ENCODE measurements around the gene SGMS1. TPM values are rescaled to one million over a fixed set of nuclear protein-coding genes. Genes with fewer than 3 reads are reported as not detected.

Gene SGMS1
- total and polyA plus RNA-seq, 2 experiments from 2014 or later, result 15.0 to 34.7 TPM

GRCh38 chr10:50312464-50313437 is 311.0 kb downstream of the SGMS1 start:
- peaks cover 7% of the 10 kb centered on the region; the same call in 1 of the 3 replicates for H3K4me1 Mint-ChIP-seq
- no peak overlapping the region for H3K4me3 Mint-ChIP-seq
- H3K36me3 Mint-ChIP-seq (ENCODE audit: low read depth), result peaks cover 13% of the 10 kb centered on the region; the same call in 2 of the 3 replicates
- Histone ChIP-seq H3K36me3 (ENCODE audit: insufficient read depth) (peaks cover 3% of the 10 kb centered on the region; the same call in 1 of the 2 replicates), H4K20me1 (replicated peaks; ENCODE audit: insufficient read depth) (no peaks in the 10 kb centered on the region), H3K27me3 (ENCODE audit: insufficient read depth) (no peaks in the 10 kb centered on the region), H2AFZ (no peak overlapping the region), H3K9me2 (ENCODE audit: insufficient read depth) (no peaks in the 10 kb centered on the region), H3K27ac (ENCODE audit: low read depth) (no peak overlapping the region), H3K4me1 (ENCODE audit: insufficient read depth) (no peaks in the 10 kb centered on the region), H3K79me2 (replicated peaks; ENCODE audit: insufficient read depth) (no peaks in the 10 kb centered on the region), H3F3A (replicated peaks; ENCODE audit: low read depth) (no peaks in the 10 kb centered on the region), H3K4me2 (no peak overlapping the region), H3K4me3 (no peak overlapping the region)
- no peak overlapping the region for H3K27ac Mint-ChIP-seq
- TF ChIP-seq EZH2phosphoT487 (IDR thresholded peaks at IDR 0.05; ENCODE audit: unreplicated experiment) (no peak), REST (IDR thresholded peaks at IDR 0.05; ENCODE audit: unreplicated experiment) (no peak), ZNF114 (CRISPR knock-in tag; IDR thresholded peaks at IDR 0.05) (no peak), CREB1 (CRISPR knock-in tag; IDR thresholded peaks at IDR 0.05; ENCODE audit: low read depth) (no peak), ZNF462 (CRISPR knock-in tag; IDR thresholded peaks at IDR 0.05) (no peak), STAT1 (IDR thresholded peaks at IDR 0.05; ENCODE audit: unreplicated experiment) (no peak), NANOG (IDR thresholded peaks at IDR 0.05; ENCODE audit: borderline replicate concordance) (no peak), ZNF331 (CRISPR knock-in tag; IDR thresholded peaks at IDR 0.05; ENCODE audit: low read depth) (no peak), ETS1 (IDR thresholded peaks at IDR 0.05) (no peak), POLR2AphosphoS5 (IDR thresholded peaks at IDR 0.05; ENCODE audit: low read depth) (no peak), CTCF (conservative IDR thresholded peaks at IDR 0.05; ENCODE audit: low read depth in 2 of 2) (no peak), JUNB (IDR thresholded peaks at IDR 0.05; ENCODE audit: unreplicated experiment) (no peak), EZH2 (IDR thresholded peaks at IDR 0.05; ENCODE audit: low read depth, unreplicated experiment) (no peak)
- DNase-seq (ENCODE audit: low spot score), result no peak
- peaks cover 1% of the 10 kb centered on the region for H3K27me3 Mint-ChIP-seq (ENCODE audit: insufficient read depth, low read depth, poor library complexity)
- ATAC-seq, result no peak
- H3K9me3 Mint-ChIP-seq, result no peaks in the 10 kb centered on the region; the same call in 2 of the 3 replicates
